Amniotic stem cell (primary cell): Measurements from ENCODE around the gene PNN.
"Not testable (repeated sequence)": the region's sequence is repeated elsewhere in the genome, so short reads cannot be mapped to it uniquely, and the experiment has no call there.

ENCODE experiments used
- DNase-seq: peaks from one replicate; lab custom pipeline; 2025; lab: John Stamatoyannopoulos, UW

Gene PNN

GRCh38 chr14:39174560-39175444, at the start of gene PNN:
TSS of gene PNN (plus strand) at chr14:39175254. CDS start at chr14:39175280, 26 bp downstream.
- peak; percentile 98 for DNase-seq

- DNase-seq = not testable (repeated sequence)
Measured at GRCh38 chr14:39137835-39138234, 37.2 kb upstream of the PNN start.

GRCh38 chr14:39138440-39138839, 36.6 kb upstream of the PNN start:
- no peak for DNase-seq

- no peak for DNase-seq
Measured at GRCh38 chr14:39140170-39140569, 34.9 kb upstream of the PNN start.

GRCh38 chr14:39141623-39142022, 33.4 kb upstream of the PNN start:
- not testable (repeated sequence) for DNase-seq

GRCh38 chr14:39143226-39143625, 31.8 kb upstream of the PNN start:
- DNase-seq = not testable (repeated sequence)

GRCh38 chr14:39145266-39145966, 29.6 kb upstream of the PNN start:
- DNase-seq = no peak

- no peak for DNase-seq
Measured at GRCh38 chr14:39154594-39155189, 20.4 kb upstream of the PNN start.

- DNase-seq = no peak
Measured at GRCh38 chr14:39157491-39157890, 17.6 kb upstream of the PNN start.

GRCh38 chr14:39158222-39158858, 16.7 kb upstream of the PNN start:
- DNase-seq = no peak

GRCh38 chr14:39160494-39160893, 14.6 kb upstream of the PNN start:
- DNase-seq = no peak

GRCh38 chr14:39167797-39168320, 7.2 kb upstream of the PNN start:
- not testable (repeated sequence) for DNase-seq

GRCh38 chr14:39168591-39168990, 6.5 kb upstream of the PNN start:
- no peak for DNase-seq

- DNase-seq = no peak
Measured at GRCh38 chr14:39169541-39169900, 5.5 kb upstream of the PNN start.

- no peak for DNase-seq
Measured at GRCh38 chr14:39173198-39173597, 1.9 kb upstream of the PNN start.

- no peak for DNase-seq
Measured at GRCh38 chr14:39175445-39176262, 600 bp downstream of the PNN start.

GRCh38 chr14:39176263-39177167, 1.5 kb downstream of the PNN start:
- DNase-seq = no peak

GRCh38 chr14:39177168-39177545, 2.1 kb downstream of the PNN start:
- no peak for DNase-seq

GRCh38 chr14:39179042-39179441, 4.0 kb downstream of the PNN start:
- DNase-seq = no peak

- no peak for DNase-seq
Measured at GRCh38 chr14:39180553-39180952, 5.5 kb downstream of the PNN start.
